ENCODE data around the gene MAP2K6. TPM values are rescaled to one million over a fixed set of nuclear protein-coding genes. Genes with fewer than 3 reads are reported as not detected.

Gene MAP2K6
- total and polyA plus RNA-seq, 7 donors: 1.6 to 51.4 (median 9.7) TPM

DNA sequence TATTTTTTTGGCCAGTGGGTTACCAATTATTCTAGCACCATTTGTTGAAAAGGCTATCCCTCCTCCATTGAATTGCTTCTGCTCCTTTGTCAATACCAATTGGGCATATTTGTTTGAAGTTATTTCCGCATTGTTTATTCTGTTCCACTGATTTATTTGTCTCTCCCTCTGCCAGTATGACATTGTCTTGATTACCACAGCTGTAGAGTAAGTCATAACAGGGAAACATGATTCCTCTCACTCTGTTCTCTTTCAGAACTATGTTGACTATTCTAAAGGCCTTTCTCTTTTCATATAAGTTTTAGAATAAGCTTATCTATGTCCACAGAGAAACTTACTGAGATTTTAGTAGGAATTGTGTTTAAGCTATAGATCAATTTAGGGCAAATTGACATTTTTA, 94.3 kb downstream of the MAP2K6 start:
- Histone ChIP-seq H3K27ac (no peak overlapping the region), H3K4me3 (no peak overlapping the region), H3K9me3 (no peaks in the 10 kb centered on the region), H3K27me3 (no peaks in the 10 kb centered on the region), H3K4me1 (no peaks in the 10 kb centered on the region), H3K36me3 (peaks cover 0 to 4% (median 0%) of the 10 kb centered on the region in 4 donors)
- intact Hi-C loops (cut with DNase I): no loop called here
- TF ChIP-seq EP300 (IDR thresholded peaks at IDR 0.05): no peak
- no peak for TF ChIP-seq POLR2A (IDR thresholded peaks at IDR 0.05)
- TF ChIP-seq, protein P1, sequence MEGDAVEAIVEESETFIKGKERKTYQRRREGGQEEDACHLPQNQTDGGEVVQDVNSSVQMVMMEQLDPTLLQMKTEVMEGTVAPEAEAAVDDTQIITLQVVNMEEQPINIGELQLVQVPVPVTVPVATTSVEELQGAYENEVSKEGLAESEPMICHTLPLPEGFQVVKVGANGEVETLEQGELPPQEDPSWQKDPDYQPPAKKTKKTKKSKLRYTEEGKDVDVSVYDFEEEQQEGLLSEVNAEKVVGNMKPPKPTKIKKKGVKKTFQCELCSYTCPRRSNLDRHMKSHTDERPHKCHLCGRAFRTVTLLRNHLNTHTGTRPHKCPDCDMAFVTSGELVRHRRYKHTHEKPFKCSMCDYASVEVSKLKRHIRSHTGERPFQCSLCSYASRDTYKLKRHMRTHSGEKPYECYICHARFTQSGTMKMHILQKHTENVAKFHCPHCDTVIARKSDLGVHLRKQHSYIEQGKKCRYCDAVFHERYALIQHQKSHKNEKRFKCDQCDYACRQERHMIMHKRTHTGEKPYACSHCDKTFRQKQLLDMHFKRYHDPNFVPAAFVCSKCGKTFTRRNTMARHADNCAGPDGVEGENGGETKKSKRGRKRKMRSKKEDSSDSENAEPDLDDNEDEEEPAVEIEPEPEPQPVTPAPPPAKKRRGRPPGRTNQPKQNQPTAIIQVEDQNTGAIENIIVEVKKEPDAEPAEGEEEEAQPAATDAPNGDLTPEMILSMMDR (IDR thresholded peaks at IDR 0.05): no peak
- WGBS, 2 donors: 61 to 75% methylated on average over 1 of the region's 1 CpG
- no peak for DNase-seq

DNA sequence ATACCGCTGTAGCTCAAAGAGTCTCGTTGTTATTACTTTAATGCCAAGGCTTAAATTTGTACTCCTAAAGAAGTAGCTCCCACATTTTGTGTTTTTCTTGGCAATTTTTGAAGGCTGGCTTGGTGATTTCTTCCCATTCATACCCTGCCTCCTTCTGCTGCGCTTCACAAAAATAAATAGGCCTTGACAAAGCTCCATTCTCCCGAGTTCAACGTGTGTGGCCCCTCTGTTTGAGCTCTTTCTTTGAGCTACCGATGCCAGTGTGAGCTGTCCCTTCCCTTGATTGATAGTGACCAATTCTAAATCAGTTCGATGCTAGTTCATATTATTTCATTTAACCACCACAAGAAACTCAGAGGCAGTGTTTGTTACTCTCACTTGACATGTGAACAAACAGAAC, 96.8 kb downstream of the MAP2K6 start:
- H3K27me3 ChIP-seq: no peaks in the 10 kb centered on the region
- H3K4me3 ChIP-seq: no peak overlapping the region
- no peaks in the 10 kb centered on the region for H3K9me3 ChIP-seq
- intact Hi-C loops (cut with DNase I): no loop called here
- DNase-seq: no peak
- 94 to 96% methylated on average over 7 of the region's 7 CpGs for WGBS, 2 donors
- peaks cover 0 to 4% (median 0%) of the 10 kb centered on the region in 4 donors for H3K36me3 ChIP-seq
- H3K27ac ChIP-seq: no peak overlapping the region
- no peaks in the 10 kb centered on the region for H3K4me1 ChIP-seq
- TF ChIP-seq, protein P1 (IDR thresholded peaks at IDR 0.05): no peak
- TF ChIP-seq POLR2AphosphoS5 (IDR thresholded peaks at IDR 0.05): no peak

- TF ChIP-seq, protein P1 (IDR thresholded peaks at IDR 0.05): no peak
- no peak for TF ChIP-seq POLR2A (IDR thresholded peaks at IDR 0.05)
- no peak for TF ChIP-seq EP300 (IDR thresholded peaks at IDR 0.05)
- no peak for TF ChIP-seq POLR2AphosphoS5 (IDR thresholded peaks at IDR 0.05)
- Histone ChIP-seq H3K9me3 (no peaks in the 10 kb centered on the region), H3K4me1 (no peaks in the 10 kb centered on the region), H3K27me3 (no peaks in the 10 kb centered on the region), H3K27ac (no peak overlapping the region), H3K36me3 (no peaks in the 10 kb centered on the region), H3K4me3 (no peak overlapping the region)
- intact Hi-C loops (cut with DNase I): no loop called here
- 88 to 94% methylated on average over 5 of the region's 5 CpGs for WGBS, 2 donors
- no peak for DNase-seq
These were observed 98.4 kb downstream of the MAP2K6 start for GRCh38 chr17:69512946-69513345.

DNA sequence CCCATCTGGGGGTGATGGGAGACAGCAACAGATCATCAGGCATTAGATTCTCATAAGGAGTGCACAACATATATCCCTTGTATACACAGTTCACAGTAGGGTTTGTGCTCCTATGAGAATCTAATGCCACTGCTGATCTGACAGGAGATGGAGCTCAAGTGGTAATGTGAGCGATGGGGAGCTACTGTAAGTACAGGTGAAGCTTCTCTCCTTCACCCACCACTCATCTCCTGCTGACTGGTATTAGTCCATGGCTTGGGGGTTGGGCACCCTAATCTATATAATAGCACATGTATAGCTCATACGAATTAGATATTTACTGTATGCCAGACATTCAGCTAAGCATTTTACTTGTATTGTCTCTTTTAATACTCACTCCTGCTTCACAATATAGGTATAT, 101.7 kb downstream of the MAP2K6 start:
- 92% methylated on average over 2 of the region's 2 CpGs for WGBS, 2 donors
- intact Hi-C loops (cut with DNase I): no loop called here
- H3K4me1 ChIP-seq: no peaks in the 10 kb centered on the region
- H3K4me3 ChIP-seq: no peak overlapping the region
- no peak for DNase-seq
- no peaks in the 10 kb centered on the region for H3K27me3 ChIP-seq
- no peaks in the 10 kb centered on the region for H3K9me3 ChIP-seq
- peaks cover 0 to 9% (median 4%) of the 10 kb centered on the region in 4 donors for H3K36me3 ChIP-seq
- TF ChIP-seq EP300 (IDR thresholded peaks at IDR 0.05) (no peak), POLR2AphosphoS5 (IDR thresholded peaks at IDR 0.05) (no peak)
- TF ChIP-seq, protein P1 (IDR thresholded peaks at IDR 0.05): no peak
- H3K27ac ChIP-seq: no peak overlapping the region

GRCh38 chr17:69516911-69517310, 102.4 kb downstream of the MAP2K6 start:
- intact Hi-C loops (cut with DNase I): no loop called here
- TF ChIP-seq POLR2A (IDR thresholded peaks at IDR 0.05): no peak
- TF ChIP-seq, protein P1 (IDR thresholded peaks at IDR 0.05): no peak
- TF ChIP-seq EP300 (IDR thresholded peaks at IDR 0.05): no peak
- WGBS, 2 donors: 80 to 94% methylated on average over 2 of the region's 2 CpGs
- Histone ChIP-seq H3K36me3 (peaks cover 0 to 12% (median 4%) of the 10 kb centered on the region in 4 donors), H3K9me3 (no peaks in the 10 kb centered on the region), H3K27ac (no peak overlapping the region), H3K27me3 (no peaks in the 10 kb centered on the region), H3K4me1 (no peaks in the 10 kb centered on the region), H3K4me3 (no peak overlapping the region)
- no peak for DNase-seq
